HepG2 (cell line): Measurements from ENCODE around the gene SND1.

Experiments
- ERF ChIP-seq: IDR thresholded peaks from 2 replicates; pipeline ENCODE4 v1.6.1; 2018; ENCODE audit warnings: missing biosample characterization, missing genetic modification reagents
- IKZF1 ChIP-seq: fragments of 450-650 bp; IDR thresholded peaks from 2 replicates; pipeline ENCODE4 v1.7.1; 2016
- POLR2AphosphoS5 ChIP-seq: IDR thresholded peaks from 2 replicates; pipeline ENCODE4 v1.6.1; 2012; ENCODE audit warnings: low read depth, low read length
- TAF1 ChIP-seq: sonication (generic); formaldehyde crosslinking; IDR thresholded peaks from 2 replicates; pipeline ENCODE4 v1.4.0; 2020; ENCODE audit warnings: missing genetic modification reagents
- TF ChIP-seq, protein P1 (sequence below): sonication (generic); formaldehyde crosslinking; IDR thresholded peaks from 2 replicates; pipeline ENCODE4 v1.5.0; 2020; ENCODE audit warnings: mild to moderate bottlenecking, missing genetic modification reagents, moderate library complexity
- TF ChIP-seq, protein P2 (sequence below): IDR thresholded peaks from 2 replicates; pipeline ENCODE4 v1.6.1; 2016; ENCODE audit warnings: control low read depth

DNA sequence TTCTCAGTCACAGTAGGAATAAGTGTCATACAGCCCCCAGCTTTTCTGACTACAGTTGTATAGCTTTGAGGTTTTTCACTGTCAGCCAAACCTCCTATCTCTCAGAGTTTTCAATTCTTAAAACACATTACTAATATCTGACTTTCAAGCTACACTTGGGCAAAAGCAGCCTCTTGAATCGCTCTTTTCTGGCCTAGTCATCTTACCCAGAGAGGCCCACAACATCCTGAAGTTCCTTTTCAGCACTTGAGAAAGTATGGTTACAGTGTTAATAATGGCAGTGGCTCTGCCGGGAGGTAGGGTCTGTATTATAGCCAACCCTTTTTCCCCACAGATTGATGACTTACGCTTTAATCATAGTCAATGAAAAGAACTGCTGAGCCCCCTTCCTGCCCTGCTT is 198.2 kb downstream of the SND1 start:
- TF ChIP-seq IKZF1, result no peak
- no peak for TF ChIP-seq ERF (CRISPR knock-in tag)
- TF ChIP-seq, protein P1, sequence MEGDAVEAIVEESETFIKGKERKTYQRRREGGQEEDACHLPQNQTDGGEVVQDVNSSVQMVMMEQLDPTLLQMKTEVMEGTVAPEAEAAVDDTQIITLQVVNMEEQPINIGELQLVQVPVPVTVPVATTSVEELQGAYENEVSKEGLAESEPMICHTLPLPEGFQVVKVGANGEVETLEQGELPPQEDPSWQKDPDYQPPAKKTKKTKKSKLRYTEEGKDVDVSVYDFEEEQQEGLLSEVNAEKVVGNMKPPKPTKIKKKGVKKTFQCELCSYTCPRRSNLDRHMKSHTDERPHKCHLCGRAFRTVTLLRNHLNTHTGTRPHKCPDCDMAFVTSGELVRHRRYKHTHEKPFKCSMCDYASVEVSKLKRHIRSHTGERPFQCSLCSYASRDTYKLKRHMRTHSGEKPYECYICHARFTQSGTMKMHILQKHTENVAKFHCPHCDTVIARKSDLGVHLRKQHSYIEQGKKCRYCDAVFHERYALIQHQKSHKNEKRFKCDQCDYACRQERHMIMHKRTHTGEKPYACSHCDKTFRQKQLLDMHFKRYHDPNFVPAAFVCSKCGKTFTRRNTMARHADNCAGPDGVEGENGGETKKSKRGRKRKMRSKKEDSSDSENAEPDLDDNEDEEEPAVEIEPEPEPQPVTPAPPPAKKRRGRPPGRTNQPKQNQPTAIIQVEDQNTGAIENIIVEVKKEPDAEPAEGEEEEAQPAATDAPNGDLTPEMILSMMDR (CRISPR knock-in tag), result no peak
- TF ChIP-seq, protein P2, sequence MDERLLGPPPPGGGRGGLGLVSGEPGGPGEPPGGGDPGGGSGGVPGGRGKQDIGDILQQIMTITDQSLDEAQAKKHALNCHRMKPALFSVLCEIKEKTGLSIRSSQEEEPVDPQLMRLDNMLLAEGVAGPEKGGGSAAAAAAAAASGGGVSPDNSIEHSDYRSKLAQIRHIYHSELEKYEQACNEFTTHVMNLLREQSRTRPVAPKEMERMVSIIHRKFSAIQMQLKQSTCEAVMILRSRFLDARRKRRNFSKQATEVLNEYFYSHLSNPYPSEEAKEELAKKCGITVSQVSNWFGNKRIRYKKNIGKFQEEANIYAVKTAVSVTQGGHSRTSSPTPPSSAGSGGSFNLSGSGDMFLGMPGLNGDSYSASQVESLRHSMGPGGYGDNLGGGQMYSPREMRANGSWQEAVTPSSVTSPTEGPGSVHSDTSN (CRISPR knock-in tag), result no peak
- TF ChIP-seq TAF1, result no peak
- no peak for TF ChIP-seq POLR2AphosphoS5
